Loucy (cell line): ENCODE measurements around the gene HOXA11.

ENCODE experiments used
- H2AFZ ChIP-seq: fragments of 200-600 bp; sonication (generic); 2 replicates; pipeline ENCODE4 v1.6.0; 2016; ENCODE audit warnings: antibody characterized with exemption, mild to moderate bottlenecking, low read length, moderate library complexity
- H3F3A ChIP-seq: fragments of 200-600 bp; 2 replicates; pipeline ENCODE4 v1.6.0; 2016; ENCODE audit warnings: antibody characterized with exemption, low read depth, mild to moderate bottlenecking
- H3K27me3 ChIP-seq: fragments of 200-600 bp; sonication (generic); 2 replicates; pipeline ENCODE4 v1.6.1; 2014; ENCODE audit warnings: low read length, mild to moderate bottlenecking; ENCODE audit not compliant: insufficient read depth, poor library complexity, severe bottlenecking
- H3K36me3 ChIP-seq: fragments of 200-600 bp; sonication (generic); 2 replicates; pipeline ENCODE4 v1.6.1; 2016; ENCODE audit warnings: low read length; ENCODE audit not compliant: insufficient read depth
- H3K4me1 ChIP-seq: fragments of 200-600 bp; sonication (generic); 2 replicates; pipeline ENCODE4 v1.5.1; 2014; ENCODE audit warnings: low read length, mild to moderate bottlenecking; ENCODE audit not compliant: insufficient read depth, poor library complexity, severe bottlenecking
- H3K4me2 ChIP-seq: fragments of 200-600 bp; sonication (generic); 2 replicates; pipeline ENCODE4 v1.6.0; 2014; ENCODE audit warnings: antibody characterized with exemption, low read length, low read depth, mild to moderate bottlenecking; ENCODE audit not compliant: poor library complexity, severe bottlenecking
- H3K4me3 ChIP-seq: fragments of 200-600 bp; sonication (generic); 2 replicates; pipeline ENCODE4 v1.5.1; 2014; ENCODE audit warnings: low read length, mild to moderate bottlenecking, mixed read lengths; ENCODE audit not compliant: poor library complexity, severe bottlenecking
- H3K79me2 ChIP-seq: fragments of 200-600 bp; sonication (generic); 2 replicates; pipeline ENCODE4 v1.6.1; 2014; ENCODE audit warnings: low read length; ENCODE audit not compliant: insufficient read depth
- H3K9ac ChIP-seq: fragments of 200-600 bp; sonication (generic); 2 replicates; pipeline ENCODE4 v1.6.0; 2014; ENCODE audit warnings: mild to moderate bottlenecking, low read depth, low read length, moderate library complexity; ENCODE audit not compliant: poor library complexity, severe bottlenecking
- H3K9me2 ChIP-seq: fragments of 200-600 bp; sonication (generic); replicated peaks from 2 replicates; pipeline ENCODE4 v1.6.1; 2016; ENCODE audit warnings: low read depth, low read length, mixed read lengths
- H3K9me3 ChIP-seq: fragments of 200-600 bp; sonication (generic); 2 replicates; pipeline ENCODE4 v1.6.1; 2014; ENCODE audit warnings: mild to moderate bottlenecking, antibody characterized with exemption, low read length, low read depth; ENCODE audit not compliant: insufficient read depth
- H4K20me1 ChIP-seq: fragments of 200-600 bp; sonication (generic); 2 replicates; pipeline ENCODE4 v1.6.0; 2014; ENCODE audit warnings: antibody characterized with exemption, low read length, mild to moderate bottlenecking; ENCODE audit not compliant: insufficient read depth, poor library complexity, severe bottlenecking
- EZH2phosphoT487 ChIP-seq: fragments of 200-600 bp; IDR thresholded peaks from 2 replicates; pipeline ENCODE4 v1.6.1; 2018; ENCODE audit warnings: antibody characterized with exemption, mild to moderate bottlenecking, moderate library complexity, borderline replicate concordance
- TF ChIP-seq, protein P1 (sequence below): fragments of 200-600 bp; sonication (generic); conservative IDR thresholded peaks from 2 replicates; pipeline ENCODE4 v1.5.1; 2014; ENCODE audit warnings: mild to moderate bottlenecking, antibody characterized with exemption, low read length

HOXA11 gene

GRCh38 chr7:27163288-27164044, 21.6 kb downstream of the HOXA11 start:
- peaks cover 39% of the 10 kb centered on the region for H3K36me3 ChIP-seq
- no peaks in the 10 kb centered on the region for H3K9me2 ChIP-seq
- peaks cover 53% of the 10 kb centered on the region for H3K27me3 ChIP-seq
- no peak for TF ChIP-seq EZH2phosphoT487
- TF ChIP-seq, protein P1, sequence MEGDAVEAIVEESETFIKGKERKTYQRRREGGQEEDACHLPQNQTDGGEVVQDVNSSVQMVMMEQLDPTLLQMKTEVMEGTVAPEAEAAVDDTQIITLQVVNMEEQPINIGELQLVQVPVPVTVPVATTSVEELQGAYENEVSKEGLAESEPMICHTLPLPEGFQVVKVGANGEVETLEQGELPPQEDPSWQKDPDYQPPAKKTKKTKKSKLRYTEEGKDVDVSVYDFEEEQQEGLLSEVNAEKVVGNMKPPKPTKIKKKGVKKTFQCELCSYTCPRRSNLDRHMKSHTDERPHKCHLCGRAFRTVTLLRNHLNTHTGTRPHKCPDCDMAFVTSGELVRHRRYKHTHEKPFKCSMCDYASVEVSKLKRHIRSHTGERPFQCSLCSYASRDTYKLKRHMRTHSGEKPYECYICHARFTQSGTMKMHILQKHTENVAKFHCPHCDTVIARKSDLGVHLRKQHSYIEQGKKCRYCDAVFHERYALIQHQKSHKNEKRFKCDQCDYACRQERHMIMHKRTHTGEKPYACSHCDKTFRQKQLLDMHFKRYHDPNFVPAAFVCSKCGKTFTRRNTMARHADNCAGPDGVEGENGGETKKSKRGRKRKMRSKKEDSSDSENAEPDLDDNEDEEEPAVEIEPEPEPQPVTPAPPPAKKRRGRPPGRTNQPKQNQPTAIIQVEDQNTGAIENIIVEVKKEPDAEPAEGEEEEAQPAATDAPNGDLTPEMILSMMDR: no peak
- no peaks in the 10 kb centered on the region for H3K9me3 ChIP-seq
- peak overlapping the region; percentile 99 for H3K9ac ChIP-seq
- no peak overlapping the region for H2AFZ ChIP-seq
- H3K79me2 ChIP-seq: peaks cover 94% of the 10 kb centered on the region
- peak overlapping the region; percentile 91 for H3K4me2 ChIP-seq
- peaks cover 49% of the 10 kb centered on the region for H4K20me1 ChIP-seq
- peaks cover 17% of the 10 kb centered on the region for H3K4me1 ChIP-seq
- H3F3A ChIP-seq: peaks cover 12% of the 10 kb centered on the region; the same call in 1 of the 2 replicates
- peak overlapping the region; percentile 94 for H3K4me3 ChIP-seq

GRCh38 chr7:27162561-27163287, 22.3 kb downstream of the HOXA11 start:
- Histone ChIP-seq H4K20me1 (peaks cover 47% of the 10 kb centered on the region), H3K4me1 (peaks cover 12% of the 10 kb centered on the region), H3K27me3 (peaks cover 50% of the 10 kb centered on the region)

DNA sequence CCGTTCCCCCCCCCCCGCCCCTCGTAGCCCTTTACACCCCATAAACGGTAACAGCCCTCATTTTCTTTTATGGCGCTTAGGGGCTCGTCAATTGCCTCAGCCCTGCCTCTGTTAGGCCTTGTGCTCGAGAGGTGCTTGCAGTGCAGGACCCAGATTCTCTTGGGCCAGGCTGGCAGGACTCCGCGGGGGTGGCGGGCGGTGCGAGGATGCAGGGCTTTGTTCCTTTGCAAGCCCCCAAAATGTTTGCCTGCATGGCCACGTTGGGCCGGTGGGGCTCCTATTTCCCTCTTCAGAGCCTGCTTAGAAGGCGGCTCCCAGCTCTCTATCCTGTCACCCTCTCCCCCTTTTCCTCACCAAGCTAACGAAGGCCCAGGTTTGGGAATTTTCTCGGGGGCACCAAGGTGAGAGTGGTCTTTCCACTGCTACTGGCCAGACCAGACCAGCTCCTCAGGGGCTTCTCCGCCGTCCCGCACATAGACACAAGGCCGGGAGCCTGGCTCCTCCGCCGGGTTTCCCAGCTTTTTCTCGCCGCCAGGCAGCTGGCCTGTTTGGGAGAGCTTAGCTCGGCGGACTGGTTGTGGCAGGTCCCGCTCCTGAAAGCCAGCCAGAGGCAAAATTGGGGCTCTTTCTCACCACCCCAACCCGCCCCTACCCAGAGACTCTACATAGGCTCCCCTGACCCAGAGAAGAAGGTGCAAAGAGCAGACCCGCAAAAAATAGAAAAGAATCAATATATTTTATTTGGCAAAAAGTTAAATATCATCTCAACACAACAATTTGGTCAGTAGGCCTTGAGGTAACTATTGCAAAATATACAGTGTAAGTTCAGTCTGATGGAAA, 23.1 kb downstream of the HOXA11 start:
- Histone ChIP-seq H3K9ac (peak overlapping the region; percentile 99), H3K36me3 (peaks cover 28% of the 10 kb centered on the region), H3K9me3 (no peaks in the 10 kb centered on the region), H3K4me2 (peak overlapping the region; percentile 91), H3K4me1 (peaks cover 8% of the 10 kb centered on the region), H4K20me1 (peaks cover 41% of the 10 kb centered on the region), H3K27me3 (peaks cover 44% of the 10 kb centered on the region), H3K79me2 (peaks cover 94% of the 10 kb centered on the region), H3K4me3 (peak overlapping the region; percentile 94), H3F3A (peaks cover 12% of the 10 kb centered on the region; the same call in 1 of the 2 replicates), H3K9me2 (no peaks in the 10 kb centered on the region), H2AFZ (no peak overlapping the region)
- no peak for TF ChIP-seq EZH2phosphoT487
- TF ChIP-seq, protein P1: no peak

More at GRCh38 chr7:27162561-27163287, 22.3 kb downstream of the HOXA11 start:
- H3K9me2 ChIP-seq: no peaks in the 10 kb centered on the region
- peak overlapping the region; percentile 99 for H3K9ac ChIP-seq
- H3F3A ChIP-seq: peaks cover 12% of the 10 kb centered on the region; the same call in 1 of the 2 replicates
- TF ChIP-seq, protein P1: no peak
- TF ChIP-seq EZH2phosphoT487: no peak
- H3K79me2 ChIP-seq: peaks cover 94% of the 10 kb centered on the region
- H3K4me2 ChIP-seq: peak overlapping the region; percentile 91
- peaks cover 33% of the 10 kb centered on the region for H3K36me3 ChIP-seq
- no peaks in the 10 kb centered on the region for H3K9me3 ChIP-seq
- H3K4me3 ChIP-seq: peak overlapping the region; percentile 94
- no peak overlapping the region for H2AFZ ChIP-seq
